ENCODE results near the gene ARHGAP6.

ARHGAP6 gene

GRCh38 chrX:11464836-11465463, 200.8 kb downstream of the ARHGAP6 start:
- no peak for DNase-seq (ENCODE audit: low read depth in 4 of 4, low spot score in 1 of 4)

GRCh38 chrX:11464380-11464779, 201.3 kb downstream of the ARHGAP6 start:
- no peak for DNase-seq (ENCODE audit: low read depth in 4 of 4, low spot score in 1 of 4)

GRCh38 chrX:11462648-11463047, 203.1 kb downstream of the ARHGAP6 start:
- DNase-seq (ENCODE audit: low read depth in 4 of 4, low spot score in 1 of 4), result no peak

- DNase-seq (ENCODE audit: low read depth in 4 of 4, low spot score in 1 of 4), result no peak
Measured at GRCh38 chrX:11462136-11462535, 203.6 kb downstream of the ARHGAP6 start.

- DNase-seq (ENCODE audit: low read depth in 4 of 4, low spot score in 1 of 4), result no peak
Measured at GRCh38 chrX:11461201-11462001, 204.3 kb downstream of the ARHGAP6 start.

GRCh38 chrX:11460347-11460746, 205.4 kb downstream of the ARHGAP6 start:
- no peak for DNase-seq (ENCODE audit: low read depth in 4 of 4, low spot score in 1 of 4)

- DNase-seq (ENCODE audit: low read depth in 4 of 4, low spot score in 1 of 4), result no peak
Measured at GRCh38 chrX:11458170-11458569, 207.6 kb downstream of the ARHGAP6 start.

- no peak for DNase-seq (ENCODE audit: low read depth in 4 of 4, low spot score in 1 of 4)
Measured at GRCh38 chrX:11451151-11451550, 214.6 kb downstream of the ARHGAP6 start.

- DNase-seq (ENCODE audit: low read depth in 4 of 4, low spot score in 1 of 4), result no peak
Measured at GRCh38 chrX:11450354-11450753, 215.4 kb downstream of the ARHGAP6 start.

GRCh38 chrX:11449613-11450012, 216.1 kb downstream of the ARHGAP6 start:
- DNase-seq (ENCODE audit: low read depth in 4 of 4, low spot score in 1 of 4), result no peak

- DNase-seq (ENCODE audit: low read depth in 4 of 4, low spot score in 1 of 4), result no peak
Measured at GRCh38 chrX:11447418-11447817, 218.3 kb downstream of the ARHGAP6 start.

GRCh38 chrX:11446949-11447348, 218.8 kb downstream of the ARHGAP6 start:
- DNase-seq (ENCODE audit: low read depth in 4 of 4, low spot score in 1 of 4), result no peak

GRCh38 chrX:11446336-11446735, 219.4 kb downstream of the ARHGAP6 start:
- no peak for DNase-seq (ENCODE audit: low read depth in 4 of 4, low spot score in 1 of 4)

- DNase-seq (ENCODE audit: low read depth in 4 of 4, low spot score in 1 of 4), result no peak
Measured at GRCh38 chrX:11445540-11445939, 220.2 kb downstream of the ARHGAP6 start.

- DNase-seq (ENCODE audit: low read depth in 4 of 4, low spot score in 1 of 4), result no peak
Measured at GRCh38 chrX:11444052-11444451, 221.7 kb downstream of the ARHGAP6 start.

- DNase-seq (ENCODE audit: low read depth in 4 of 4, low spot score in 1 of 4), result no peak
Measured at GRCh38 chrX:11439846-11440245, 225.9 kb downstream of the ARHGAP6 start.

- DNase-seq (ENCODE audit: low read depth in 4 of 4, low spot score in 1 of 4), result no peak
Measured at GRCh38 chrX:11438767-11439166, 227.0 kb downstream of the ARHGAP6 start.

- no peak for DNase-seq (ENCODE audit: low read depth in 4 of 4, low spot score in 1 of 4)
Measured at GRCh38 chrX:11438380-11438723, 227.4 kb downstream of the ARHGAP6 start.

- no peak for DNase-seq (ENCODE audit: low read depth in 4 of 4, low spot score in 1 of 4)
Measured at GRCh38 chrX:11437642-11438379, 227.9 kb downstream of the ARHGAP6 start.

- DNase-seq (ENCODE audit: low read depth in 4 of 4, low spot score in 1 of 4), result no peak
Measured at GRCh38 chrX:11435568-11435967, 230.2 kb downstream of the ARHGAP6 start.

GRCh38 chrX:11434607-11435006, 231.1 kb downstream of the ARHGAP6 start:
- DNase-seq (ENCODE audit: low read depth in 4 of 4, low spot score in 1 of 4), result no peak

- DNase-seq (ENCODE audit: low read depth in 4 of 4, low spot score in 1 of 4), result no peak
Measured at GRCh38 chrX:11431786-11432185, 233.9 kb downstream of the ARHGAP6 start.

All from stimulated activated CD4-positive, alpha-beta T cell treated with anti-CD3 and anti-CD28 coated beads, Interleukin-1b, Interleukin-23, amount 100 ng/mL, for 24 hours (primary cell).